ENCODE measurements around the gene TUSC1. TPM values are rescaled to one million over a fixed set of nuclear protein-coding genes. Genes with fewer than 3 reads are reported as not detected.
A peak's percentile ranks its signal among the peaks of the same experiment; 100 is the strongest.

The TUSC1 gene
- total RNA-seq (ENCODE audit: low replicate concordance): 10.5 and 11.3 TPM in 2 replicates

GRCh38 chr9:25678147-25678666, at the start of gene TUSC1:
TSS of gene TUSC1 (minus strand) at chr9:25678444. CDS start at chr9:25678312, 132 bp downstream.
- H3K4me3 ChIP-seq (ENCODE audit: low read depth, low read length): peak within 1 kb of the TSS; percentile 76
- no peak for TF ChIP-seq CTCF (IDR thresholded peaks at IDR 0.05; ENCODE audit: insufficient read depth, low read length)
- DNase-seq (ENCODE audit: low read depth): peak; percentile 81

DNA sequence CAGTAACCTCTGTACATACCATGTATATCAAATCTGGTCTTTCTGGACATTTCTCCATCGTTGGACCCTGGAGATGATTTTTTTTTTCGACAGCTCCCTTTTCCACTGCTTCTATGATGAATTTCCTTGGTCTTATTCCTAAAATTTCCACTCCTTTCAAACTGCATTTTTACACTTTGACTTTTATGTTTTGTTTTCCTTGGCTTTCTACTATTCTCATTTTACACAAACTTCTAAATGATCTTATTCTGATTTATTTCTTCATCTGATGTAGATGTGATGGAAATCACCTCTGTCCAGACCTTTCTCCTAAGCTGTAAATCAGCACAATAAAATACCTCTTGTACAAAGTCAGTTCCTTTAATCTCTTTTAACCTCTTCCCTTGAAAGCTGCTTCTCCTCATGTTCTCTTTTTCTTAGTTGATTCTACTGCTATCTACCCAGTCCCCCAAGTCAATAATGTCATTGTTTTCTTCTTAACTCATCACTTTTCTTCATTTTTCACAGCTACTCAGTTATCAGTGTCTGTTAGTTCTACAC, 48.7 kb upstream of the TUSC1 start:
- no peak overlapping the region for H3K4me3 ChIP-seq (ENCODE audit: low read depth, low read length)
- no peak for DNase-seq (ENCODE audit: low read depth)
- TF ChIP-seq CTCF (IDR thresholded peaks at IDR 0.05; ENCODE audit: insufficient read depth, low read length): no peak

DNA sequence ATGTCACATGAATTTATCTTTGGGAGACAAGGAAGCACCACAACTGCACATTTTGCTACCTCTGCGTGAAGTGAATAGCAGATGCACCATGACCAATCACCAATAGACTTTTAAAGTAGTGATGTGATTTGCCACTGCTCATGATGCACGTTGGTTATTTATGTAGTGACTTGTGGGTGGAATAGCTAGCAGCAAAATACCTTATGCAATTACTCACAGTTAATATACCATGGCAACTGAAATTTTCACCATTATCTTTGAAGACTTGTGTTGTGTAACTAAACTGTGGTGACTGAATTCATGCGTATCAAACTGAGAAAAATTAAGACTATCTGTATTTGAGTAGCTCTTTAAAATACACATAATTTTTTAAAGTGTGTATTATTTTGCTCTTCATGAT, 46.2 kb upstream of the TUSC1 start:
- H3K4me3 ChIP-seq (ENCODE audit: low read depth, low read length): no peak overlapping the region
- TF ChIP-seq CTCF (IDR thresholded peaks at IDR 0.05; ENCODE audit: insufficient read depth, low read length): no peak
- peak; percentile 37 for DNase-seq (ENCODE audit: low read depth)

DNA sequence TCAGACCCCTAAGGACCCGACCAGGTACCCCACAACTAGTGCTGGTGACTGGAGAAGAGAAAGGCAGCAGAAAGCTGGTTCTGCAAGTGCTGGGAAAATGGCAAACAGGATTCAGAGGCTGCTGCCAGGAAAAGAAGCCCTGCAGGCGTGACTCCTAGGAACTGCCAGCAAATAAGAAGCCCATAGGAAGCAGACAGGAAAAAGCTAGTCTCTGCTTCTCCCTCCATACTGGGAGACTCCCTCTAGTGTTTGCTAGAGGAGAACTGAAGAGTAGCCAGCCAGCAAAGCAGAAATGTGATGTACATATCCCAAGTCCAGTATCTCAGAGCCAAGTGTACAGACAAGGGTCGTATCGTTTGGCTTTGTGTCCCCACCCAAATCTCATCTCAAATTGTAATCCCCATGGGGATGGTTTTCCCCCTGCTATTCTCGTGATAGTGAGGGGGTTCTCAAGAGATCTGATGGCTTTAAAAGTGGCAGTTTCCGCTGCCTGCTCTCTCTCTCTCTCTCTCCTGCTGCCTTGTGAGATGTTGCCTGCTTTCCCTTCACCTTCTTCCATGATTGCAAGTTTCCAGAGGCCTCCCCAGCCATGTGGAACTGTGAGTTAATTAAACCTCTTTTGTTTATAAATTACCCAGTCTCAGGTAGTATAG, 38.1 kb upstream of the TUSC1 start:
- TF ChIP-seq CTCF (IDR thresholded peaks at IDR 0.05; ENCODE audit: insufficient read depth, low read length): peak; percentile 88
- peak; percentile 90 for DNase-seq (ENCODE audit: low read depth)
- H3K4me3 ChIP-seq (ENCODE audit: low read depth, low read length): no peak overlapping the region

GRCh38 chr9:25709941-25710340, 31.7 kb upstream of the TUSC1 start:
- DNase-seq (ENCODE audit: low read depth): no peak
- H3K4me3 ChIP-seq (ENCODE audit: low read depth, low read length): no peak overlapping the region
- TF ChIP-seq CTCF (IDR thresholded peaks at IDR 0.05; ENCODE audit: insufficient read depth, low read length): no peak

- no peak for TF ChIP-seq CTCF (IDR thresholded peaks at IDR 0.05; ENCODE audit: insufficient read depth, low read length)
- no peak for DNase-seq (ENCODE audit: low read depth)
- no peak overlapping the region for H3K4me3 ChIP-seq (ENCODE audit: low read depth, low read length)
Observed at GRCh38 chr9:25704800-25705199, 26.6 kb upstream of the TUSC1 start.

Data from fibroblast of the aortic adventitia (primary cell).